ENCODE data around the gene SGTB.

SGTB gene

DNA sequence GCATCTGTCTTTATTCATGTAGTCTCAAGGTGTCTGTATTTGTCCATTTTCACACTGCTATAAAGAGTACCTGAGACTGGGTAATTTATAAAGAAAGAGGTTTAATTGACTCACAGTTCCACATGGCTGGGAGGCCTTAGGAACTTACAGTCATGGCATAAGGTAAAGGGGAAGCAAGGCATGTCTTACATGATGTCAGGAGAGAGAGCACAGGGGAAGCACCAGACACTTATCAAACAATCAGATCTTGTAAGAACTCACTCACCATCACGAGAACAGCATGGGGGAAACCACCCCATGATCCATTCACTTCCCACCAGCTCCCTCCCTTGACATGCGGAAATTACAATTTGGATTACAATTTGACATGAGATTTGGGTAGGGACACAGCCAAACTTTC lies 44.3 kb upstream of the SGTB start:
- no peak for TF ChIP-seq CTCF (IDR thresholded peaks at IDR 0.05; ENCODE audit: extremely low read depth, insufficient read depth, missing control alignments)
- in situ Hi-C loops (cut with MboI; ENCODE audit: low pct_unique_long_range_greater_than_20kb, low sequenced_read_pairs, unreplicated experiment): no loop called here
- DNase-seq (ENCODE audit: low spot score): no peak

DNA sequence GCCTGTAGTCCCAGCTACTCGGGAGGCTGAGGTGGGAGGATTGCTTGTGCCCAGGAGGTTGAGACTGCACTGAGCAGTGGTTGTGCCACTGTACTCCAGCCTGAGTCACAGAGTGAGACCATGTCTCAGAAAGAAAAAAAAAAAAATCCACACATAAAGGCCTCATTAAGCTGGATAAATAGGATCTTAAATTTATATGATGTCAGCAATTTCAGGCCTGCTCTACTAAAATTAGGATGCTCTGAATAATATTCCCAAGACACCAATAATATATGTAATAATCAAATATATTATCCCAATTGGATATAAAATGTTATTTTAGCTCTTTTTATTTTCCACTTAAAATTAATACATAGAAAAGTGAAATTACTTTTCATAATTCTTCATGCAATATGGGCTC lies 43.7 kb upstream of the SGTB start:
- in situ Hi-C loops (cut with MboI; ENCODE audit: low pct_unique_long_range_greater_than_20kb, low sequenced_read_pairs, unreplicated experiment): no loop called here
- no peak for TF ChIP-seq CTCF (IDR thresholded peaks at IDR 0.05; ENCODE audit: extremely low read depth, insufficient read depth, missing control alignments)
- no peak for DNase-seq (ENCODE audit: low spot score)

DNA sequence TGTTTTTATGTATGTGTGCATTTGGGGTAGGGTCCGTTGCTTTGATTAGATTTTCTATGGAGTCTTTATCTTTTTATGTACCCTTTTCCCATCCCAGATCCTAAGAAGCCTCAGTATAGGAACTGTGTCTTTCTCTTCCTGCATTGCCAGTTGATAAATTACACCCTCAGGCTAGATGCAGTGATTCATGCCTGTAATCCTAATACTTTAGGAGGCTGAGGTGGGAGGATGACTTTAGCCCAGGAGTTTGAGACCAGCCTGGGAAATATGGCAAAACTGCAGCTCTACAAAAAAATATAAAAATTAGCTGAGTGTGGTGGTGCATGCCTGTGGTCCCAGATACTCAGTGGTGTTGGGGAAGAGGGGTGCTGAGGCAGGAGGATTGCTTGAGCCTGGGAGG lies 40.3 kb upstream of the SGTB start:
- in situ Hi-C loops (cut with MboI; ENCODE audit: low pct_unique_long_range_greater_than_20kb, low sequenced_read_pairs, unreplicated experiment): no loop called here
- no peak for DNase-seq (ENCODE audit: low spot score)
- TF ChIP-seq CTCF (IDR thresholded peaks at IDR 0.05; ENCODE audit: extremely low read depth, insufficient read depth, missing control alignments): no peak

GRCh38 chr5:65760504-65761275 lies 38.8 kb upstream of the SGTB start:
- DNase-seq (ENCODE audit: low spot score): peak; percentile 18
- TF ChIP-seq CTCF (IDR thresholded peaks at IDR 0.05; ENCODE audit: extremely low read depth, insufficient read depth, missing control alignments): peak; percentile 60
- in situ Hi-C loops (cut with MboI; ENCODE audit: low pct_unique_long_range_greater_than_20kb, low sequenced_read_pairs, unreplicated experiment): no loop called here

GRCh38 chr5:65758546-65759144 lies 36.7 kb upstream of the SGTB start:
- no peak for TF ChIP-seq CTCF (IDR thresholded peaks at IDR 0.05; ENCODE audit: extremely low read depth, insufficient read depth, missing control alignments)
- in situ Hi-C loops (cut with MboI; ENCODE audit: low pct_unique_long_range_greater_than_20kb, low sequenced_read_pairs, unreplicated experiment): no loop called here
- no peak for DNase-seq (ENCODE audit: low spot score)

- TF ChIP-seq CTCF (IDR thresholded peaks at IDR 0.05; ENCODE audit: extremely low read depth, insufficient read depth, missing control alignments): no peak
- DNase-seq (ENCODE audit: low spot score): no peak
- in situ Hi-C loops (cut with MboI; ENCODE audit: low pct_unique_long_range_greater_than_20kb, low sequenced_read_pairs, unreplicated experiment): no loop called here
These were observed 31.3 kb upstream of the SGTB start for GRCh38 chr5:65753189-65753588.
